OCI-LY1 (cell line): ENCODE data around the gene KCNG4.

Experiments used
- H2AFZ ChIP-seq: fragments of 200-600 bp; sonication (generic), shearing (Covaris generic); 2 replicates; pipeline ENCODE4 v1.6.0; 2014; ENCODE audit warnings: antibody characterized with exemption, mild to moderate bottlenecking, low read length
- H3F3A ChIP-seq: fragments of 200-600 bp; sonication (generic), shearing (Covaris generic); 2 replicates; pipeline ENCODE4 v1.6.0; 2014; ENCODE audit warnings: mild to moderate bottlenecking, antibody characterized with exemption, low read length, moderate library complexity; ENCODE audit not compliant: insufficient read depth
- H3K27ac ChIP-seq: fragments of 200-600 bp; sonication (generic); 2 replicates; pipeline ENCODE4 v1.5.1; 2014; ENCODE audit warnings: low read length, mixed run types, mild to moderate bottlenecking, low read depth; ENCODE audit not compliant: poor library complexity, severe bottlenecking
- H3K27me3 ChIP-seq: fragments of 200-600 bp; sonication (generic); 2 replicates; pipeline ENCODE4 v1.6.0; 2014; ENCODE audit warnings: antibody characterized with exemption, mild to moderate bottlenecking, low read length, moderate library complexity; ENCODE audit not compliant: insufficient read depth
- H3K36me3 ChIP-seq: fragments of 200-600 bp; sonication (generic); 2 replicates; pipeline ENCODE4 v1.6.1; 2014; ENCODE audit warnings: mild to moderate bottlenecking, antibody characterized with exemption, low read length, moderate library complexity, mixed read lengths; ENCODE audit not compliant: insufficient read depth
- H3K4me1 ChIP-seq: fragments of 200-600 bp; sonication (generic); 2 replicates; pipeline ENCODE4 v1.5.1; 2014; ENCODE audit warnings: mild to moderate bottlenecking, low read length, moderate library complexity; ENCODE audit not compliant: insufficient read depth, severe bottlenecking
- H3K4me2 ChIP-seq: fragments of 200-600 bp; sonication (generic), shearing (Covaris generic); 2 replicates; pipeline ENCODE4 v1.6.1; 2014; ENCODE audit warnings: low read length
- H3K4me3 ChIP-seq: fragments of 200-600 bp; sonication (generic); 2 replicates; pipeline ENCODE4 v1.5.1; 2014; ENCODE audit warnings: low read length, low read depth, mild to moderate bottlenecking, mixed read lengths; ENCODE audit not compliant: poor library complexity, severe bottlenecking
- H3K79me2 ChIP-seq: fragments of 200-600 bp; shearing (Covaris generic); 2 replicates; pipeline ENCODE4 v1.6.1; 2016; ENCODE audit warnings: mixed run types, low read length, mixed read lengths; ENCODE audit not compliant: insufficient read depth
- H3K9ac ChIP-seq: fragments of 200-600 bp; sonication (generic), shearing (Covaris generic); 2 replicates; pipeline ENCODE4 v1.6.1; 2014; ENCODE audit warnings: mild to moderate bottlenecking, low read length, mixed read lengths
- H3K9me2 ChIP-seq: fragments of 200-600 bp; sonication (generic), shearing (Covaris generic); 2 replicates; pipeline ENCODE4 v1.6.1; 2014; ENCODE audit warnings: low read depth, mild to moderate bottlenecking, low read length, mixed read lengths
- H3K9me3 ChIP-seq: fragments of 200-600 bp; shearing (Covaris generic); 2 replicates; pipeline ENCODE4 v1.6.1; 2014; ENCODE audit warnings: low read length, mixed read lengths
- H4K20me1 ChIP-seq: fragments of 200-600 bp; sonication (generic), shearing (Covaris generic); 2 replicates; pipeline ENCODE4 v1.6.0; 2016; ENCODE audit warnings: mild to moderate bottlenecking, low read length; ENCODE audit not compliant: insufficient read depth
- EZH2 ChIP-seq: fragments of 200-600 bp; sonication (generic), shearing (Covaris generic); IDR thresholded peaks from 2 replicates; pipeline ENCODE4 v1.8.0; 2017; ENCODE audit warnings: borderline replicate concordance, mixed run types, mild to moderate bottlenecking, antibody characterized with exemption, low read length, moderate library complexity, mixed read lengths
- TF ChIP-seq, protein P1 (sequence below): fragments of 200-600 bp; sonication (generic), shearing (Covaris generic); IDR thresholded peaks from 2 replicates; pipeline ENCODE4 v1.5.1; 2017; ENCODE audit warnings: mild to moderate bottlenecking, antibody characterized with exemption, low read length, moderate library complexity, mixed read lengths

Gene KCNG4

DNA sequence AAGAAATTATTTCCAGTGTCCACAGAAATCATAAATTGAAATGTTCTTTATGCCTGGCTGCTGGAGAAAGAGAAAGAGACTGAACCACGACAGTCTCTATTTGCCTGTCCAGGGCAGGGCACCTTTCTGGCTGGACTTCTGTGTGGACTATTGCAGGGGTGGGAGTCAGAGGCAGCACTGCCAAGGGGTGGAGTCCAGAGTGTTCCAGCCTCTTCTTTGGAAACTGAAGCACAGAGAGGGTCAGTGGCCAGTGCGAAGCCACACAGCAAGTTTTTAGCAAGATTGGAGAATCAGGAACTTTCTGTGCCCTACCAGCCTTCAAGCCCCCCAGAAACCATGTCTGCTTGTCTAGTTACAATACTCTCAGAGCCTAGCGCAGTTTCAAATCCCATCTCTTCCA, 15.3 kb downstream of the KCNG4 start:
- Histone ChIP-seq H3K27me3 (no peaks in the 10 kb centered on the region; the same call in 1 of the 2 replicates), H3K79me2 (no peaks in the 10 kb centered on the region), H3K4me2 (no peak overlapping the region), H3K9me2 (no peaks in the 10 kb centered on the region), H3F3A (no peaks in the 10 kb centered on the region), H2AFZ (no peak overlapping the region), H3K27ac (no peak overlapping the region), H3K36me3 (no peaks in the 10 kb centered on the region), H3K4me3 (no peak overlapping the region), H3K4me1 (no peaks in the 10 kb centered on the region), H3K9ac (no peak overlapping the region), H3K9me3 (no peaks in the 10 kb centered on the region), H4K20me1 (no peaks in the 10 kb centered on the region)
- TF ChIP-seq, protein P1, sequence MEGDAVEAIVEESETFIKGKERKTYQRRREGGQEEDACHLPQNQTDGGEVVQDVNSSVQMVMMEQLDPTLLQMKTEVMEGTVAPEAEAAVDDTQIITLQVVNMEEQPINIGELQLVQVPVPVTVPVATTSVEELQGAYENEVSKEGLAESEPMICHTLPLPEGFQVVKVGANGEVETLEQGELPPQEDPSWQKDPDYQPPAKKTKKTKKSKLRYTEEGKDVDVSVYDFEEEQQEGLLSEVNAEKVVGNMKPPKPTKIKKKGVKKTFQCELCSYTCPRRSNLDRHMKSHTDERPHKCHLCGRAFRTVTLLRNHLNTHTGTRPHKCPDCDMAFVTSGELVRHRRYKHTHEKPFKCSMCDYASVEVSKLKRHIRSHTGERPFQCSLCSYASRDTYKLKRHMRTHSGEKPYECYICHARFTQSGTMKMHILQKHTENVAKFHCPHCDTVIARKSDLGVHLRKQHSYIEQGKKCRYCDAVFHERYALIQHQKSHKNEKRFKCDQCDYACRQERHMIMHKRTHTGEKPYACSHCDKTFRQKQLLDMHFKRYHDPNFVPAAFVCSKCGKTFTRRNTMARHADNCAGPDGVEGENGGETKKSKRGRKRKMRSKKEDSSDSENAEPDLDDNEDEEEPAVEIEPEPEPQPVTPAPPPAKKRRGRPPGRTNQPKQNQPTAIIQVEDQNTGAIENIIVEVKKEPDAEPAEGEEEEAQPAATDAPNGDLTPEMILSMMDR, result no peak
- TF ChIP-seq EZH2, result no peak

DNA sequence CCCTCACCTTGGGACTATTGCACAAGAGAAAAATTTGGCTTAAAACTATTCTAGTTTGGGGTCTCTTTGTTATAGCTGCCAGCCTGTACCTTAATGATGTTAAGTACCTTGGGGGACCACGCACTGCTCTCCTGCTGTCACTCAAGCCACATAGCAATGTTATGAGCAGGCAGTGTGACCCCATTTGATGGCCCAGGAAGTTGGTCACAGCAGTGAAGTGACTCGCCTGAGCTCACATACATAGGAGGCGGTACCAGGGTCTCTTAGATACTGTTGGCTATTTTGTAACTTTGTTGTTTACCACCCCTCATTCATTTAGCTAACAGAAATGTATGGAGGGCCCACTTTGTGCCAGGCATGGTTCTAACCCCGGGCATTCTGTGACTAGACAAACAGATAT, 16.4 kb downstream of the KCNG4 start:
- H3K36me3 ChIP-seq, result no peaks in the 10 kb centered on the region
- no peaks in the 10 kb centered on the region for H3K9me2 ChIP-seq
- no peaks in the 10 kb centered on the region for H3K9me3 ChIP-seq
- TF ChIP-seq, protein P1, result no peak
- TF ChIP-seq EZH2, result no peak
- no peak overlapping the region for H3K9ac ChIP-seq
- H3K27me3 ChIP-seq, result peaks cover 5% of the 10 kb centered on the region; the same call in 1 of the 2 replicates
- H3K4me2 ChIP-seq, result no peak overlapping the region
- no peaks in the 10 kb centered on the region for H3K79me2 ChIP-seq
- no peak overlapping the region for H3K27ac ChIP-seq
- no peaks in the 10 kb centered on the region for H4K20me1 ChIP-seq
- H3F3A ChIP-seq, result no peaks in the 10 kb centered on the region
- H3K4me3 ChIP-seq, result no peak overlapping the region
- no peak overlapping the region for H2AFZ ChIP-seq
- H3K4me1 ChIP-seq, result no peaks in the 10 kb centered on the region

DNA sequence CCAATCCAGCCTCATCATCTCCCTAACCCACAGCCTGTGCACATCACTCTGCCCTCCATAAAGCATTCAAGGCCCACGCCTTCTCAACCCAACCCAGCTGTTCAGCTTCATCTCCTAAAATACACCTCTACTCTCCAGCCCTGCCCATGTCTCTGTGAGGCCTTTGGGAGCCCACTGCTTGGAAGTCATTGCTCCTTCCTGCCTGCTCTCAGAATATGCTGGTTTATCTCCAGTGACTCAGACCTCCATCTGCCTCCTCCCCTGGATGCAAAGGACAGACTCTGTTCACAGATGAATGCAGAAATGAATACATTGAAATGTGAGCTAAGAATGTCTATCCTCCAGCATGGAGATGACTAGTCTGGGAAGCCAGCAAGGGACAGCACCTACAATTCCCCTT, 19.0 kb downstream of the KCNG4 start:
- no peaks in the 10 kb centered on the region for H3K4me1 ChIP-seq
- H3F3A ChIP-seq, result no peaks in the 10 kb centered on the region
- H3K79me2 ChIP-seq, result no peaks in the 10 kb centered on the region
- TF ChIP-seq, protein P1, result no peak
- TF ChIP-seq EZH2, result no peak
- H4K20me1 ChIP-seq, result no peaks in the 10 kb centered on the region
- H3K36me3 ChIP-seq, result no peaks in the 10 kb centered on the region
- no peaks in the 10 kb centered on the region for H3K9me2 ChIP-seq
- H3K4me3 ChIP-seq, result no peak overlapping the region
- H2AFZ ChIP-seq, result no peak overlapping the region
- no peak overlapping the region for H3K27ac ChIP-seq
- H3K9ac ChIP-seq, result no peak overlapping the region
- H3K27me3 ChIP-seq, result peaks cover 5% of the 10 kb centered on the region; the same call in 1 of the 2 replicates
- no peak overlapping the region for H3K4me2 ChIP-seq
- no peaks in the 10 kb centered on the region for H3K9me3 ChIP-seq
